HepG2 (cell line): ENCODE data around the gene DNAJB11. TPM values are rescaled to one million over a fixed set of nuclear protein-coding genes. Genes with fewer than 3 reads are reported as not detected.

Experiments
- ATAC-seq: fragments of 200-7000 bp; cut with Tn5 transposase; 3 replicates; pipeline ENCODE4 v1.9.1; 2020; ENCODE audit warnings: mild to moderate bottlenecking, moderate library complexity
- BruUV-seq: library from RNA; stranded (reverse); fragments of 400-500 nt; replicated peaks from 2 replicates; lab custom pipeline; 2021; lab: Mats Ljungman, UMichigan
- CTCF ChIA-PET: fragments of 300-600 bp; formaldehyde crosslinking; extraction: SDS; loops from one replicate; lab custom pipeline; 2021; ENCODE audit warnings: low total read pairs, inconsistent platforms, low intra/inter-chr PET ratio; lab: Yijun Ruan, JAX
- POLR2A ChIA-PET: fragments of 350-600 bp; sonication (Branson Sonifier 250); formaldehyde crosslinking; loops from one replicate; lab custom pipeline; 2020; ENCODE audit warnings: antibody characterized with exemption, inconsistent platforms; lab: Yijun Ruan, JAX
- DNase-seq: peaks from one replicate; pipeline ENCODE4 v3.0.0-alpha.2; 2015; ENCODE audit warnings: low spot score
- FAIRE-seq: peaks from 3 replicates; lab custom pipeline; 2011; peaks lifted over from hg19 to GRCh38; lab: Jason Lieb, UNC
- H2AFZ ChIP-seq: one replicate; pipeline ENCODE4 v1.6.1; 2011; ENCODE audit warnings: low read length, inconsistent platforms
- H3K27ac ChIP-seq: fragments of 300-600 bp; 3 replicates; pipeline ENCODE4 v1.8.0; 2011; ENCODE audit warnings: mixed run types, mild to moderate bottlenecking, mixed read lengths, low read length, inconsistent platforms; ENCODE audit not compliant: insufficient read depth; ENCODE audit errors: extremely low read length
- H3K27me3 ChIP-seq, 2 experiments: fragments of 200-600 bp in 1 of 2; 2 replicates in 1 of 2; 3 replicates in 1 of 2; pipeline versions ENCODE4 v1.6.0 to v1.8.0; 2011; ENCODE audit warnings: low read length in 2 of 2, mild to moderate bottlenecking in 2 of 2, moderate library complexity in 2 of 2, inconsistent platforms in 1 of 2; ENCODE audit not compliant: insufficient read depth in 2 of 2, control insufficient read depth in 1 of 2
- H3K36me3 ChIP-seq, 2 experiments: fragments of 200-600 bp in 1 of 2; replicated peaks in 1 of 2; 2 replicates in 1 of 2; 3 replicates in 1 of 2; pipeline versions ENCODE4 v1.5.1 to v1.8.0; 2011; ENCODE audit warnings: low read length in 2 of 2, inconsistent platforms in 1 of 2; ENCODE audit not compliant: insufficient read depth in 2 of 2, control insufficient read depth in 1 of 2
- H3K4me1 ChIP-seq: 2 replicates; pipeline ENCODE4 v1.5.1; 2012; ENCODE audit warnings: low read length, inconsistent platforms; ENCODE audit not compliant: insufficient read depth
- H3K4me2 ChIP-seq: 2 replicates; pipeline ENCODE4 v1.6.0; 2011; ENCODE audit warnings: low read depth, low read length, inconsistent platforms
- H3K4me3 ChIP-seq, 3 experiments: fragments of 200-600 bp in 1 of 3; sonication (generic), shearing (Covaris generic) in 1 of 3; replicated peaks in 1 of 3; 2 replicates each; pipeline ENCODE4 v1.5.1; 2011 to 2016; ENCODE audit warnings: low read length in 3 of 3, inconsistent platforms in 2 of 3, low read depth in 2 of 3, mild to moderate bottlenecking in 2 of 3, control low read depth in 1 of 3, mixed read lengths in 1 of 3; ENCODE audit not compliant: insufficient read depth in 1 of 3
- H3K79me2 ChIP-seq: one replicate; pipeline ENCODE4 v1.6.1; 2011; ENCODE audit warnings: low read length, inconsistent platforms; ENCODE audit not compliant: insufficient read depth
- H3K9ac ChIP-seq: 2 replicates; pipeline ENCODE4 v1.6.0; 2011; ENCODE audit warnings: mild to moderate bottlenecking, low read depth, low read length, inconsistent platforms; ENCODE audit not compliant: insufficient read depth
- H3K9me3 ChIP-seq: 2 replicates; pipeline ENCODE4 v1.5.1; 2012; ENCODE audit warnings: mild to moderate bottlenecking, low read length
- H4K20me1 ChIP-seq: 2 replicates; pipeline ENCODE4 v1.6.0; 2011; ENCODE audit warnings: inconsistent platforms, mild to moderate bottlenecking, low read length, moderate library complexity; ENCODE audit not compliant: insufficient read depth
- CENPX ChIP-seq: sonication (generic); formaldehyde crosslinking; IDR thresholded peaks from 2 replicates; pipeline ENCODE4 v1.9.0; 2021; ENCODE audit warnings: mild to moderate bottlenecking, missing genetic modification reagents, moderate library complexity
- DRAP1 ChIP-seq: IDR thresholded peaks from 2 replicates; pipeline ENCODE4 v1.6.1; 2016; ENCODE audit warnings: missing genetic modification reagents, missing compliant biosample characterization
- FOXP4 ChIP-seq: sonication (generic); formaldehyde crosslinking; IDR thresholded peaks from 2 replicates; pipeline ENCODE4 v1.4.0; 2020; ENCODE audit warnings: missing genetic modification reagents
- HOXA5 ChIP-seq: sonication (generic); formaldehyde crosslinking; IDR thresholded peaks from 2 replicates; pipeline ENCODE4 v1.4.0; 2020; ENCODE audit warnings: missing genetic modification reagents
- MED1 ChIP-seq: sonication (generic); formaldehyde crosslinking; IDR thresholded peaks from 2 replicates; pipeline ENCODE4 v1.4.0; 2020; ENCODE audit warnings: missing genetic modification reagents
- MEIS2 ChIP-seq: sonication (generic); formaldehyde crosslinking; IDR thresholded peaks from 2 replicates; pipeline ENCODE4 v1.9.0; 2021; ENCODE audit warnings: mild to moderate bottlenecking, missing genetic modification reagents
- MYC ChIP-seq: sonication (generic); formaldehyde crosslinking; IDR thresholded peaks from 2 replicates; pipeline ENCODE4 v1.9.0; 2021; ENCODE audit warnings: missing genetic modification reagents, borderline replicate concordance
- SALL1 ChIP-seq: sonication (generic); formaldehyde crosslinking; IDR thresholded peaks from 2 replicates; pipeline ENCODE4 v1.8.0; 2022; ENCODE audit warnings: mild to moderate bottlenecking, missing genetic modification reagents
- SSRP1 ChIP-seq: IDR thresholded peaks from 2 replicates; pipeline ENCODE4 v1.6.1; 2016; ENCODE audit warnings: control low read depth
- ZMYM2 ChIP-seq: sonication (generic); formaldehyde crosslinking; IDR thresholded peaks from 2 replicates; pipeline ENCODE4 v1.8.0; 2022; ENCODE audit warnings: mild to moderate bottlenecking, missing genetic modification reagents
- ZNF614 ChIP-seq: IDR thresholded peaks from 2 replicates; pipeline ENCODE4 v1.6.1; 2018; ENCODE audit warnings: missing biosample characterization, missing genetic modification reagents, inconsistent platforms, borderline replicate concordance
- ZNF703 ChIP-seq: sonication (generic); formaldehyde crosslinking; IDR thresholded peaks from 2 replicates; pipeline ENCODE4 v1.5.1; 2020; ENCODE audit warnings: missing genetic modification reagents, mild to moderate bottlenecking, moderate library complexity, borderline replicate concordance
- ZNF775 ChIP-seq: sonication (generic); formaldehyde crosslinking; IDR thresholded peaks from 2 replicates; pipeline ENCODE4 v1.4.0; 2020; ENCODE audit warnings: missing genetic modification reagents, mild to moderate bottlenecking, moderate library complexity, borderline replicate concordance
- ZNF784 ChIP-seq: sonication (generic); formaldehyde crosslinking; IDR thresholded peaks from 2 replicates; pipeline ENCODE4 v1.5.1; 2020; ENCODE audit warnings: missing genetic modification reagents, mild to moderate bottlenecking, borderline replicate concordance
- WGBS: methylation state at CpG from one replicate; pipeline ENCODE4 v1.1.6; 2017; ENCODE audit warnings: low lambda C conversion rate; 5-methylcytosine and 5-hydroxymethylcytosine counted together
- in situ Hi-C: cut with HindIII; loops from 2 replicates; pipeline ENCODE4 v1.10.0; 2017; ENCODE audit warnings: low pct_unique_long_range_greater_than_20kb; ENCODE audit not compliant: extremely low pct_ligation_motif_present
- intact Hi-C: fragments of 100-400 bp; cut with micrococcal nuclease; formaldehyde crosslinking; loops from one replicate; pipeline ENCODE4 v1.10.0; 2022; ENCODE audit not compliant: unreplicated experiment
- polyA plus RNA-seq, 8 experiments: library from polyadenylated mRNA; depleted of rRNA in 3 of 8; stranded (reverse) in 7 of 8; unstranded in 1 of 8; fragments of >200 nt; fragmentation: Illumina TruSeq in 4 of 8; extraction: Trizol in 4 of 8; gene quantifications; 2 replicates each; pipeline versions ENCODE4 v1.2.1 to v1.2.3, GENCODE V29; 2011 to 2016; ENCODE audit warnings: low read depth in 4 of 8, missing spikeins in 1 of 8, mixed read lengths in 1 of 8; ENCODE audit not compliant: insufficient read depth in 1 of 8
- total RNA-seq, 5 experiments: library from RNA; depleted of rRNA; stranded (reverse); fragments of >200 nt; fragmentation: Illumina TruSeq; extraction: Trizol; gene quantifications; 2 replicates each; pipeline ENCODE4 v1.2.3, GENCODE V29; 2016; ENCODE audit warnings: low read depth in 1 of 5
- TF ChIP-seq, protein P1 (sequence below): sonication (generic); formaldehyde crosslinking; IDR thresholded peaks from 2 replicates; pipeline ENCODE4 v1.4.0; 2020; ENCODE audit warnings: missing genetic modification reagents, low read depth, mild to moderate bottlenecking, borderline replicate concordance

Gene DNAJB11
- total and polyA plus RNA-seq, 2 of the 13 experiments (the other 11 are each of a cell fraction or from before 2014, with no cell fraction given): 41.0 to 132 TPM

DNA sequence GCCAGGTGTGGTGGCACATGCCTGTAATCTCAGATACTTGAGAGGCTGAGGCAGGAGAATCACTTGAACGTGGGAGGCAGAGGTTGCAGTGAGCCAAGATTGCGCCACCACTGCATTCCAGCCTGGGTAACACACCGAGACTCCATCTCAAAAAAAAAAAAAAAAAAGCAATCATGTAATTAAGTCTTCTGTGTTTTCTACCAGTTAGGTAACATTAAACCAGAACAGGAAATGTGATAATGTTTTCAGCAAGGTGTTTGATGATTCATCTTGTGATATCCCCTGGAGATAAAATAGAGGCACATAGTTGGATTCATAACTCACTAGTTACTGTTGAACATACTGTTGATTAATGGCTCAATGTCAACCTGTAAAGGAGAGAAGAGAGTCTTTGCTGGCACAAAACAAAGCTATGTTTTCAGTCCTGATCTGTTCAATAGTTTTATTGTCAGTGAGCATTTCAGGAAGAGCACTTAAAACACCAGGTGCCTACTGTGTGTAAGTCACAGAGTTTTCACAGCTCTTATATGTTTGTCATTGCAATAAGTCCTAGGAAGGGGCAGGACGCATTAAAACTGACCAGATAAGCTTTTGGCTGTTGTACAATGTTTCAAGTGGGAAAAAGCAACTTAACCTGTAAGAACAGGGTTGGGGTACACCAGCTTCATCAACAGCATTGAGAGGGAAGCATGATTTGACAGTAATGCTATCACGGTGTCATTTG is 19.5 kb downstream of the DNAJB11 start (continued):
- TF ChIP-seq, protein P1, sequence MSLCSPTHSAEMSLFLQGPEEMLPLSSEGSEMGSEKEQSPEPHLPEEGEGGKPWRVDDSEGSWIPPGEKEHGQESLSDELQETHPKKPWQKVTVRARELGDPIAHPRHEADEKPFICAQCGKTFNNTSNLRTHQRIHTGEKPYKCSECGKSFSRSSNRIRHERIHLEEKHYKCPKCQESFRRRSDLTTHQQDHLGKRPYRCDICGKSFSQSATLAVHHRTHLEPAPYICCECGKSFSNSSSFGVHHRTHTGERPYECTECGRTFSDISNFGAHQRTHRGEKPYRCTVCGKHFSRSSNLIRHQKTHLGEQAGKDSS (CRISPR knock-in tag): peak; percentile 49; the same call in 1 of the 2 replicates
- TF ChIP-seq FOXP4 (CRISPR knock-in tag) (peak; percentile 60; the same call in 1 of the 2 replicates), ZNF784 (CRISPR knock-in tag) (no peak)
- TF ChIP-seq, all 625 proteins: peak for 44

DNA sequence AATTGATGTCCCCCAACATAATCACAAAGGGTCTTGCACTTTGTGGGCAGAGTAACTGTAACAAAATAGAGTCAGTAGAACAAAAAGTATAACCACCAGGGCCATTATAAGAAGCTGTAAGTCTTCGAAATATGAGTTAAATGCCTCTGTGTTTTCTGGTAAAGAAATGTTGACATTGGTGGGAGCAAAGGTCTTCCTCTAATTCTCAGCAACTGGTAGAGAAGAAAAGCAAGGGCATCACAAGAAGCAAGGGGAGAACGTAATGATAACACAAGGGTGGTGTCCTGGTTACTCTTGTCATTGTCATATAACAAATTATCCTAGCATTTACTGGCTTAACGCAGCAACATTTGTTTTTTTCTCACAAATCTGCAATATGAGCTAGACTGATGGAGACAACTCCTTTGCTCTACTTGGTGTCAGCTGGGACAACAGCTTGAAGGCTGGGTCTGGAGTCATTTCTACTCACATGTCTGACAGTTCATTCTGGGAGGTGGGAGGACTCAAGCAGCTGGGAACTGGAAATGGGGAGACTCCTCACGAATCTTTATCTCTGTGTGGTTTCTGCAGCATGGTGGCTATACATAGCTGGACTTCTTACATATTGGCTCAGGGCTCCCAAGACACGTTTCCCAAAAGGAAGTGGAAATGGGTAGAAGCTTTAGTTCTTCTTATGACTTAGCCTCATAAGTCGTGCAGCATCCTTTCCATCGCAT is 20.2 kb downstream of the DNAJB11 start:
- in situ Hi-C loops (no loop called here), intact Hi-C loops (loop anchor here (1.0 kb wide), 1 partner anchor 163 kb away; no protein-coding TSS in a partner anchor)
- no peak for ATAC-seq
- POLR2A ChIA-PET: interaction anchor here (1.0 to 24.0 kb wide), 5 partner anchors 20 to 193 kb away, joined by 3 to 854 read pairs (median 15); partner anchors contain the start of genes AHSG, DNAJB11, EIF4A2 and TBCCD1
- CTCF ChIA-PET: interaction anchor here (2.4 to 2.8 kb wide), 2 partner anchors 24 to 26 kb away, joined by 15 to 20 read pairs; no protein-coding TSS in a partner anchor
- FAIRE-seq: peak; percentile 64
- peak overlapping the region; percentile 40; the same call in 1 of the 2 replicates for H3K9ac ChIP-seq
- peak overlapping the region; percentile 66 for H3K27ac ChIP-seq
- H3K79me2 ChIP-seq: no peaks in the 10 kb centered on the region
- H3K4me1 ChIP-seq: peaks cover 75% of the 10 kb centered on the region
- no peak overlapping the region for H2AFZ ChIP-seq
- BruUV-seq: no TSS peak
- 63% methylated on average over 7 of the region's 7 CpGs for WGBS
- no peak for DNase-seq
- no peaks in the 10 kb centered on the region for H3K9me3 ChIP-seq
- peak overlapping the region in 1 of 3 experiments; percentile 7; a peak in 2 of 6 replicates for H3K4me3 ChIP-seq
- peaks cover under 1 to 5% of the 10 kb centered on the region in 2 experiments; a peak in 3 of 5 replicates for H3K36me3 ChIP-seq
- no peaks in the 10 kb centered on the region for H4K20me1 ChIP-seq
- H3K4me2 ChIP-seq: peak overlapping the region; percentile 70
- no peaks in the 10 kb centered on the region for H3K27me3 ChIP-seq
- no peak for TF ChIP-seq HOXA5 (CRISPR knock-in tag)
- 0 out of 2 replicates have a peak, but pooled peaks have one; percentile 22 for TF ChIP-seq MED1
- TF ChIP-seq ZNF703: no peak
- TF ChIP-seq ZNF614 (CRISPR knock-in tag): no peak
- peak; percentile 94 for TF ChIP-seq ZNF775 (CRISPR knock-in tag)
- no peak for TF ChIP-seq SSRP1 (CRISPR knock-in tag)
- TF ChIP-seq DRAP1 (CRISPR knock-in tag): no peak
- TF ChIP-seq SALL1 (CRISPR knock-in tag): no peak
- no peak for TF ChIP-seq ZMYM2 (CRISPR knock-in tag)
- TF ChIP-seq MYC: no peak
- no peak for TF ChIP-seq CENPX (CRISPR knock-in tag)
- no peak for TF ChIP-seq MEIS2
